Liver (tissue), 3 donors: ENCODE results near the gene CRYGA.

Source experiments
- CTCF ChIP-seq: fragments of 150-350 bp; IDR thresholded peaks from 2 replicates; pipeline ENCODE4 v1.5.1; 2017; ENCODE audit warnings: improper control_type of control experiment, low read depth, low read length; ENCODE audit not compliant: missing input control
- EGR1 ChIP-seq, 2 donors: IDR thresholded peaks; 2 replicates each; pipeline ENCODE4 v1.6.1; 2016 to 2018; ENCODE audit warnings: antibody characterized with exemption in 2 of 2, low read depth in 2 of 2
- FOXA2 ChIP-seq: IDR thresholded peaks from 2 replicates; pipeline ENCODE4 v1.6.1; 2016; ENCODE audit warnings: antibody characterized with exemption
- GABPA ChIP-seq, 2 donors: IDR thresholded peaks in 1 of 2; conservative IDR thresholded peaks in 1 of 2; 2 replicates each; pipeline ENCODE4 v1.6.1; 2016; ENCODE audit warnings: antibody characterized with exemption in 2 of 2, mild to moderate bottlenecking in 1 of 2, moderate library complexity in 1 of 2
- JUND ChIP-seq, 2 donors: IDR thresholded peaks; 2 replicates each; pipeline ENCODE4 v1.6.1; 2016; ENCODE audit warnings: antibody characterized with exemption in 2 of 2
- MAX ChIP-seq: IDR thresholded peaks from 2 replicates; pipeline ENCODE4 v1.6.1; 2016; ENCODE audit warnings: antibody characterized with exemption
- NR2F2 ChIP-seq: IDR thresholded peaks from 2 replicates; pipeline ENCODE4 v1.6.1; 2016; ENCODE audit warnings: antibody characterized with exemption
- RAD21 ChIP-seq, 2 donors: IDR thresholded peaks; 2 replicates each; pipeline ENCODE4 v1.6.1; 2016; ENCODE audit warnings: antibody characterized with exemption in 2 of 2, mild to moderate bottlenecking in 2 of 2
- RXRA ChIP-seq, 2 donors: IDR thresholded peaks; 2 replicates each; pipeline ENCODE4 v1.6.1; 2017 to 2018; ENCODE audit warnings: antibody characterized with exemption in 2 of 2, mild to moderate bottlenecking in 1 of 2
- SP1 ChIP-seq: IDR thresholded peaks from 2 replicates; pipeline ENCODE4 v1.6.1; 2018; ENCODE audit warnings: antibody characterized with exemption, mild to moderate bottlenecking
- TAF1 ChIP-seq: conservative IDR thresholded peaks from 2 replicates; pipeline ENCODE4 v1.6.1; 2016; ENCODE audit warnings: antibody characterized with exemption, mild to moderate bottlenecking
- YY1 ChIP-seq: IDR thresholded peaks from 2 replicates; pipeline ENCODE4 v1.6.1; 2016; ENCODE audit warnings: antibody characterized with exemption, mild to moderate bottlenecking
- TF ChIP-seq, protein P1 (sequence below): IDR thresholded peaks from 2 replicates; pipeline ENCODE4 v1.6.1; 2016; ENCODE audit warnings: antibody characterized with exemption
- TF ChIP-seq, protein P2 (sequence below): IDR thresholded peaks from 2 replicates; pipeline ENCODE4 v1.6.1; 2016; ENCODE audit warnings: antibody characterized with exemption, mild to moderate bottlenecking
- donor health status: healthy.
- donor health status: healthy.

DNA sequence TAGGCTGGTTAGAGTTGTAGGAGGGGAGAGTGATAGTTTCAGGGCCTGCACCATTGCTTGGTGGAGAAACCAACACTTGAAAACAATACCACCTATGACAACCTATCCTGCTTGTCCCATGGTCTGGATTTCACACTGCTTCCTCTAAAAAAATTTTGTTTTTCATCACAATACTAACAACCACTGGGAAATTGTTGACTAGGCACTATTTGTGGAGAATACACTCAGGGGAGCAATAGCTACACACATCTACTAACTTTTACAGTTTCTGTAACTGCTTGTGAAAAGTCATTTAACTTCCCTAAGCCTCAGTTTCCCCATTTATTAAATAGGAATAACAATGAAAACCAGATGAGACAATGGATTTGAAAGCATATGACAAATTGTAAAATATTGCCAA lies 13.3 kb downstream of the CRYGA start:
- TF ChIP-seq CTCF, result no peak
- no peak for TF ChIP-seq NR2F2
- no peak for TF ChIP-seq FOXA2
- no peak for TF ChIP-seq EGR1 (IDR thresholded peaks at IDR 0.05; ENCODE audit: low read depth in 2 of 2)
- TF ChIP-seq TAF1, result no peak
- no peak for TF ChIP-seq MAX
- TF ChIP-seq RAD21 (IDR thresholded peaks at IDR 0.05), result no peak
- no peak for TF ChIP-seq JUND (IDR thresholded peaks at IDR 0.05)
- TF ChIP-seq RXRA (IDR thresholded peaks at IDR 0.05), result no peak
- no peak for TF ChIP-seq YY1
- TF ChIP-seq, protein P1, sequence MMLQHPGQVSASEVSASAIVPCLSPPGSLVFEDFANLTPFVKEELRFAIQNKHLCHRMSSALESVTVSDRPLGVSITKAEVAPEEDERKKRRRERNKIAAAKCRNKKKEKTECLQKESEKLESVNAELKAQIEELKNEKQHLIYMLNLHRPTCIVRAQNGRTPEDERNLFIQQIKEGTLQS, result no peak
- no peak for TF ChIP-seq SP1
- TF ChIP-seq GABPA (IDR thresholded peaks at IDR 0.05 in 1 of 2, conservative IDR thresholded peaks at IDR 0.05 in 1 of 2), result no peak
- TF ChIP-seq, protein P2, sequence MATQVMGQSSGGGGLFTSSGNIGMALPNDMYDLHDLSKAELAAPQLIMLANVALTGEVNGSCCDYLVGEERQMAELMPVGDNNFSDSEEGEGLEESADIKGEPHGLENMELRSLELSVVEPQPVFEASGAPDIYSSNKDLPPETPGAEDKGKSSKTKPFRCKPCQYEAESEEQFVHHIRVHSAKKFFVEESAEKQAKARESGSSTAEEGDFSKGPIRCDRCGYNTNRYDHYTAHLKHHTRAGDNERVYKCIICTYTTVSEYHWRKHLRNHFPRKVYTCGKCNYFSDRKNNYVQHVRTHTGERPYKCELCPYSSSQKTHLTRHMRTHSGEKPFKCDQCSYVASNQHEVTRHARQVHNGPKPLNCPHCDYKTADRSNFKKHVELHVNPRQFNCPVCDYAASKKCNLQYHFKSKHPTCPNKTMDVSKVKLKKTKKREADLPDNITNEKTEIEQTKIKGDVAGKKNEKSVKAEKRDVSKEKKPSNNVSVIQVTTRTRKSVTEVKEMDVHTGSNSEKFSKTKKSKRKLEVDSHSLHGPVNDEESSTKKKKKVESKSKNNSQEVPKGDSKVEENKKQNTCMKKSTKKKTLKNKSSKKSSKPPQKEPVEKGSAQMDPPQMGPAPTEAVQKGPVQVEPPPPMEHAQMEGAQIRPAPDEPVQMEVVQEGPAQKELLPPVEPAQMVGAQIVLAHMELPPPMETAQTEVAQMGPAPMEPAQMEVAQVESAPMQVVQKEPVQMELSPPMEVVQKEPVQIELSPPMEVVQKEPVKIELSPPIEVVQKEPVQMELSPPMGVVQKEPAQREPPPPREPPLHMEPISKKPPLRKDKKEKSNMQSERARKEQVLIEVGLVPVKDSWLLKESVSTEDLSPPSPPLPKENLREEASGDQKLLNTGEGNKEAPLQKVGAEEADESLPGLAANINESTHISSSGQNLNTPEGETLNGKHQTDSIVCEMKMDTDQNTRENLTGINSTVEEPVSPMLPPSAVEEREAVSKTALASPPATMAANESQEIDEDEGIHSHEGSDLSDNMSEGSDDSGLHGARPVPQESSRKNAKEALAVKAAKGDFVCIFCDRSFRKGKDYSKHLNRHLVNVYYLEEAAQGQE, result no peak
